ENCODE data around the gene DPYSL5.
"Not testable (repeated sequence)": the region's sequence is repeated elsewhere in the genome, so short reads cannot be mapped to it uniquely, and the experiment has no call there.

Gene DPYSL5

DNA sequence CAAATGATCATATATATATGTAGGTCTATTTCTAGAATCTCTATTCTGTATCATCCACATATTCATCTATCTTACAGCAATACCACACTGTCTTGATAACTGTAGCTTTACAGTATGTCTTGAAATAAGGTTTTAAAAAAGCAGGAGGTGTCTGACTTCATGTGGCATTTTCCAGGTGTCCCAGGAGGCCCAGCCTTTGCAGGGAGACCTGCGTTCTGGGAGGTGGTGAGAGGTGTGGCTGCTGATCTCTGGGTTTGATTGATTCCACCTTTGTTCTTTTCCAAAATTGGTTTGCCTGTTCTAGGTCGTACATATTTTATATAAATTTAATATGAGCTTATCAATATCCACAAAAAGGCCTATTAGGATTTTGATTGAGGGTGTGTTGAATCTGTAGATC is 26.6 kb downstream of the DPYSL5 start:
- DNase-seq = no peak

DNA sequence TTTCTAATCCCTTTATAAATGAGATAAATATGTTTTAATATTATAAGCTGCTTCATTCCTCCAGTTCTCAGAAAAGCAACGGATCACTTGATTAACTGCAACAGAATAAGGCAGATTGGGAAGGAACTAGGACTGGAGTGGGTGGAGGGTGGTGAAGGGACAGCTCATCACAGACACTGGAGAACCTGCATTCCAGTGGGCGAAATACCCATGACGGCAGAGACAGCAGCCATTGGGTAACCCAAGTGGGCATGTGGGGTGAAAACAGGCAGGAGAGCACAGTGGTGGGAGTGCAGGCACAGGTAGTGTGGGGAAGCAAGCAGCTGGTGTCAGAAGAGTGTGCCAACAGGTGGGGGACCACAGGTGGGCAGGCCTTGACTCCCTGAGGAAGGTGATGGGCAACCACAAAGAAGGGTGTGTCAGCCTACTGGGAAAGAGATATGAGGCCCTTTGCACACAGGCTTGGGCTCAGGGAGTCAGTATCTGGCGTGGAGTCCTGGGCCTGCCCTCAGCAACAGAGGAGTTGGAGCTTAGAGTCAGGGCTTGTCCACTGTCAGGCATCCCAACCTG is 27.2 kb downstream of the DPYSL5 start:
- DNase-seq = peak in 2 of 56 donors; percentile 18 to 57

DNA sequence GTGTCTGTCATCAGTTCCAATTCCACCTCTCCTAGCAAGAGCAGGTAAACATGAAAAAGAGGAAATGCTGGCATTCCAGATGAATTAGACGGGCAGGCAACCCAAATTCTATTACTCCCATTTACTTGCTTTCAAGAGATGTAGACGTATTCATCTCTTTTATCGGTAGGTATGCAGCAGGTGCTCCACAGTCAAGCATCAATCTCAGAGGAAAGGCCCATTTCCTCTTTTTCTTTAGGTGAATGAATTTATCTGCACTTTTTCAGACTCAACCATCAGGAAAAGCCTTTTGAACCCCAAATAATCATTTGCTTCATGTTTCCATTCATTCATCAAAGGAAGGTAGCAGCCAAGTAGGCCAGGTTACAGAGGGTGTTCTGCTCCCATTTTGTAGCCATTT is 27.9 kb downstream of the DPYSL5 start:
- DNase-seq = no peak

- no peak for DNase-seq
Measured at GRCh38 chr2:26876260-26876659, 28.3 kb downstream of the DPYSL5 start.

DNA sequence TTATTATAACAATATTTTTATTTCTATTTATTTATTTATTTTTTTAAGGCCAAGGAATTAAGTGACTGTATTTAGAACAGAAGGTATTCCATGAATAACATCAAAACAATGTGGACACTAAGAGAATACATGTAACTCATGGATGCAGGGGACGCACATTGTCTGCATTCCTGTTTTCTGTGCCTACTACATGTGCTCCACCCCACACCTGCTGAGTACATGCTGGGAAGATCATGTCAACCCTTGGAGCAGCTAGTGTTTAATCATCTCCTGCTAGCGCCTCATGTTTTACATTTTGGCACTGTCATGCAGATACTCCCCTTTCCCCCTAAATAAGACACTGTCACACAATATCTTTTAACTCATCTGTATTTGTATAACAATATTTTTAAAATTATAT is 29.3 kb downstream of the DPYSL5 start:
- peak in 1 of 56 donors; percentile 19 for DNase-seq

GRCh38 chr2:26880161-26880560 is 32.2 kb downstream of the DPYSL5 start:
- DNase-seq = no peak

GRCh38 chr2:26880910-26881435 is 33.0 kb downstream of the DPYSL5 start:
- DNase-seq = no peak

GRCh38 chr2:26882220-26882619 is 34.3 kb downstream of the DPYSL5 start:
- DNase-seq = not testable (repeated sequence)

DNA sequence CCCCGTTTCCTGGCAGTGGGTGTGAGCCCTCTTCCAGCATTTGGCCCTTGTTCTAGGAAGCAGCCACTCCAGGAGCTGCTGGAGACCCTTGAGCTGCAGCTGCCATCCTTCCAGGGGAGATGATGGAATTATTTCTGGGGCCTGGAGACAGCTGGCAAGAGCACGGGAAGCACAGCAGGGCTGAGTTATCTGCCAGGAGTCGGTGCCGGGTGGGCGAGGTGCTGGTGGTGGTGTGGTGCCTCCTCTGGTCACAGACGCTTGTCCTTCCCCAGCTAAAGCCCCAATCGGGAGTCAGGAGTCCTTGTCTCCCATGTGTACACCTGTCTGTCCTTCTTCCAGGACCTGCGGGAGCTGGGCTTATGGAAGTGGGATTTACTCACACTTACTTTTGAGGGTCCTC is 36.0 kb downstream of the DPYSL5 start:
- no peak for DNase-seq

DNA sequence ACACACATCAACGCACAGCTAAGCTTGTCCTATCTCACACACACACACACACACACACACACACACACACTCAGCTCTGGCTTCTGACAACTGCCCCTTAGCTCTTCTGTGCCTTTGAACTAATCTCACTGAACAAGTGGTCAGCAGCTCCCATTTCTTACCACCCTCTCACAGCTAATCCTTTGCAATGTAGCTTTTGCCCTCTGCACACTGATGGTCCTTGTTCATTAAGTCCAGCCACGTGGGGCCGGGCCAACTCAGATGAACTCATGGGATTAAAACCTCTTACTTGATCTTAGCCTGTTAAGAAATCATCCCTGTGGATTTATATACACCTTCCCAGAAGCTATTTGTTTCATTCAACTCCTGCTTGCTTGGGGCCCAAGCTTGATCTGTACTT is 36.6 kb downstream of the DPYSL5 start:
- no peak for DNase-seq

DNA sequence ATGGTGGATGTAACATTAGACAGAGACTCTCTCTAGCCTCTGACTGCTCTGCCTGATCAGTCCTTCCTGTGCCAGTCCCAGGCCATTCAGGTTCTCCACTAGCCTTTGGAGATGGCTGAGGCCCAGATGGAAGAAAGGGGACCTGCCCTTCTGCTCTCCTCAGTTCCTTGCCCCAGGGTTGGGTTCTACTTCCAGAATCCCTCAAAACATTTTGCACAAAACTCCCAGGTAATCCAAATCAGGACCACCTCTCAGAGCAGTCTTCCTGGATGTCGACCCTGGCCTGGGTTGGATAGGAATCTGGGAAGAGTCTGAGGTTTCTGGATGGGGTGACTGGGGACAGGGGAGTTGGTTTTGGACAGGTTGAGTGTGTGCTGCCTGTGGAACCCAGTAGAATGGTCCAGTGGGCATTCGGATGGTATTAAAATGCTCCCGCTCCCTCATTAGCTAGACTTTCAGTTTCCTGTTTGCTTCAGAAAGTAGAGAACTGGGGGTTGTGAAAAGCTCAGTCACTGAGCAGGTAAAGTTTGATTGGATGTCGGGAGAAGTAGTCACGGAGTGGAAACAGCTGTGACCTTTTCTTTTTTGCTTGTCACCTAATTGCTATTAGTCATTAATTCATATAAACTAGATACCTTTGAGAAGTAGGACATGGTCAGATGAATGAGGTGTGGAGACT is 37.9 kb downstream of the DPYSL5 start:
- no peak for DNase-seq

DNA sequence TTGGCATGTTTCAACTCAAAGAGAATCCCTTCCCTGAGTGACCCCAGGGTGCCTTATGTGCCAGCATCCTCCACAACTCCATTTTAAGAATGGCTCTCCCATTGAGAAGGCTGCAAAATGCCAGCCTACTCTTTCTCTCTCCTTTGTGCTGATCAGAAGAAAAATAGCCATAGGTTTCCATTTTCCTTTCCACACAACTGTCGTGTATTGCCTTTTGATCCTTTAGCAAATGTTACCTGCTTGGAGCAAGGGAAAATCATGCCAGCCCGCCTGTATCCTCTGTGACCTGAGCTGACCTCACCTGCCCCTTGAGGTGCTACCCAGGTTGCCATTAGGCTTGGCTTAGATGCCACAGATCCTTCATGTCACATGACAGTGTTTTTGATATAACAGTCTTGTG is 38.8 kb downstream of the DPYSL5 start:
- DNase-seq = no peak

GRCh38 chr2:26887151-26887550 is 39.2 kb downstream of the DPYSL5 start:
- no peak for DNase-seq

GRCh38 chr2:26889796-26890195 is 41.9 kb downstream of the DPYSL5 start:
- DNase-seq = no peak

DNA sequence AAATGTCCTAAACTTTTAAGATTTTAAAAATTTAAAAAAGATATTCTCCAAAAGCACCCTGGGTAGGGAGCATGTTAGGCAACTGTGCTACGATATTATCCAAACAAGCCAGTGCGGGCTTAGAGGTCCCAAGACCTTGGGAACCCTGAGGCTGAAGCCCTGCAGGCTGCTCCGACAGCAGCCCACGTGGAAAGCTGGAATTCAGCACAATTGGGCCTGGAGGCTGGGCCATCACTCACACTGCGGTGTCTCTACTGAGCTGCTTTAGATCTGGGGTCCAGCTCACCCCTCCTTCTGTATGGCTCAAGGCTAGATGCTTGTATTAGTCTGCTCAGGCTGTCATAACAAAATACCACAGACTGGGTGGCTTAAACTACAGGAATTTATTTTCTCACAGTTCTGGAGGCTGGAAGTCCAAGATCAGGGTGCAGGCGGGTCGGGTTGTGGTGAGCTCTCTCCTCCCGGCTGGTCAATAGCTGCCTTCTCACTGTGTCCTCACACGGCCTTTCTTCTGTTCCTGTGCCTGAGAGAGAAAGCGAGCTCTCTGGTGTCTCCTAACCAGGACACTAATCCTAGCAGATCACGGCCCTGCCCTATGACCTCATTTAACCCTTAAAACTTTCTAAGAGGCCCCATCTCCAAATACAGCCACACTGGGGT is 42.5 kb downstream of the DPYSL5 start:
- DNase-seq = no peak

GRCh38 chr2:26892133-26892532 is 44.2 kb downstream of the DPYSL5 start:
- DNase-seq = no peak

DNA sequence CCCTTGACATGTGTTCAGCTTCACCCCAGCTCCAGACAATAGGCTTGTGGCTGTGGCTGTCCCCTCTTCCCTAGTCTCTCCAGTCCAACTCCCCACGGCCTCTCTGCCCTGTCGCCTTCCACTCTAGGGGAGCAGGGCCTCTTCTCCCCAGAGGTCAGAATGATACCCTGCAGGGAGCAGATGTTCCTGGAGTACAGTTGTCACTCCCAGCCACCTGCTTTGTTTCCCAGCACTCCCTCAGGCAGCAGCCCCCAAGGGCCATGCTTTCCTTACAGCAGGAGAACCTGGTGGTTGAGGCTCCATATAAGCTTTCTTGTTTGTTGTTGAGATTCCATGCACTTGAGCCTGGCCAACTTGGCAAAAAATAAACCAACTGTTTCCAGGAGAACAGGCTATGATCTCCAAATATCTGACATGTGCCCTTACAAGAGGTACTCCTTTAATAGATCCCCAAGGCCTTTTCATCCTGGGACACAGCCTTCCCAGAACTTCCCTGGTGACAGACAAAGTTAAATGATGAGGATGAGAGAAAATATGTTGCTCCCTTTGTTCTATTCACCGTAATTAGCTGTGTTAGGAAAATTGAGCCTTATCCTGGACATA is 45.1 kb downstream of the DPYSL5 start:
- DNase-seq = no peak

DNA sequence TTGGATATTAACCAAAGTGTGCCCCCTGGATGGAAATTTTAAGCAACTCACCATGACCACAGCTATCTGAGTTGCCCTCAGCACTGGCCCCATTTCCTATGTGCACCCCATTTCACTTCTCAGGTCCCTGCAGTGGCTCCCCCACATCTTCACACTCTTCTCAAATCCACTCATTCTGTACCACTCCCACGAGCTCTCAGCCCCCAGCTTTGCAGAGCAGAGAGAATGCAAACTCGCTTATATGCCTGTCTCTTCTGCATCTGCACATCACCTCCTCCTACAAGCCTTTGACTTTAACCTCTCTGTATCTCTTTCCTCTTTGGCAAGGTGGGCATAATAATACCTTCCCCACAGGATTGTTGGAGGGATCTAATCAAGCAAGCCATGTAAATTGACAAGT is 46.2 kb downstream of the DPYSL5 start:
- DNase-seq = peak in 6 of 56 donors; percentile 25 to 57 (median 42)

DNA sequence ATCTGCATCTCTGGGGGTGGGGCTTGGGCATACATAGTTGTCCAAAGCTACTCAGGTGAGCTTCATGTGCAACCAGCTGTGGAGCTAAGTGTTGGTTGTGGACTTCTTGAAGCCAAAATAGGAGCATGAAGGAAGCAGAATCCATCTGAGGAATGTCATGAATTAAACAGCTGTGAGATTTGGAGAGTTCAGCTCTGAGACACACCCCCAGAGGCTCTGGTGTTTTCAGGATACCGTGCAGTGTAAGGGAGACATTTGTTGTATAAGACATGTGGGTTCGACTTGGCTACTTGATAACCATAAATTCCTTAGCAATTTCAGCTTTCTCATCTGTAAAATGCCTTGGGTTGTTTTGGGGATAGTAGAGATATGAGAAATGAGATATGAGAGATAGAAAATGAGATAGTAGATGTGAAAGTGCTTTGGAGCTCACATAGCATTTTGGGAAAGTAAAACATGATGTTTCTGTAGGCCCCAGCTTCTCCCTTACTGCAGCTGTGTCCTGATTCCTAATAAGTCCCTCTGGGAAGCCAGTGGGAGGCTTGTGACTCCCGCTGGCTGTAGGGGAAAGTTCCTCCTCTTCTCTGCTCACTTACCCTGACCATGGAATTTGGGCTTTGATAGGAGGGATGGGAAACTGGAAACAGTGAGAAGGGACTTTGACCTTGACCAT is 50.0 kb downstream of the DPYSL5 start:
- DNase-seq = no peak

DNA sequence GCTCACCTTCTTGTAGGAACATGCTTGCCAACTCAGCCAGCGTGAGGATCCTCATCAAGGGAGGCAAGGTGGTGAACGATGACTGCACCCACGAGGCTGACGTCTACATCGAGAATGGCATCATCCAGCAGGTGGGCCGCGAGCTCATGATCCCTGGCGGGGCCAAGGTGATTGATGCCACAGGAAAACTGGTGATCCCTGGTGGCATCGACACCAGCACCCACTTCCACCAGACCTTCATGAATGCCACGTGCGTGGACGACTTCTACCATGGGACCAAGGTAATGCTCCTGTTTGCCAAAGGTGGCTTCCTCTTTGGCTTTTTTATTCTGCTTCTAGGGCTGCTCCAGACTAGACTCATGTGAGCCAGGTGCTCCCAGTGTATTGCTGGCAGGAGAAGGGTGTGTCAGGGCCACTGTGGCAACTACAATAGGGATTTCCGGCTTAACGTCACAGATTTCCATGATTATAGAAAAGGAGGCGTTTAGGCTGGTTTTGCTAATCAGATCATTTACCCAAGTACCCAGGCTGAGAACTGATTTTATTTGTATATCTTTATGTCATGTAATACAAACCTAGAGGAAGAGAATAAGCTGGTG is 50.6 kb downstream of the DPYSL5 start:
- DNase-seq = peak in 1 of 56 donors; percentile 31

DNA sequence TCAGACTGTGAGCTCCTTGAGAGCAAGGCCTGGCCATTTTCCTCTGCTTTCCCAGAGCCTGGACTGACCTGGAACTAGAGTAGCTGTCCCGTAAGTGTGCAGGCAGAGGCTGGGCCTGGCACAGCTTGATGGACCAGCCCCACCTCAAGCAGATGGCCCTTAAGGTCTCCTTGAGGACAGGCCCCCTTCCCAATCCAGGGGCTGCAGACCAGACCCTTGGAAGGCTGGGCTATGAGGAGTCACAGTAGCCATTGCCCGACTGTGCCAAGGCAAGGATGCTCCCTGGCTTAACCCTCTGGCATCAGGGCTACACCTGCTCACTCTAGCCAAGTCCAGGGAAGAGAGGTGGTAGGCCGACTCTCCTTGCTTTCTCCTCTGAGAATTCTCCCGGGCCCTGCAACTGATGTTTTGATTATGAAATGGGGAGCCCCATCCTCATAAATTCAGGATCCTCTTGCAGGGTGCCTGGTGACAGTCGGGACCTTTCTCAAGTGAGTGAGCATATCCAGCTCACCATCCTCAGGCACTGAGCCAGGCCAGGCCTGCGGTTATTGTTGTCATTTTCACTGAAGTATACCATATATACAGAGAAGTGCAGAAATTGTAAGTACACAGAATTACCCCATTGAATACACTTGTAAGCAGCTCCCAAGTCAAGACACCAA is 51.7 kb downstream of the DPYSL5 start:
- no peak for DNase-seq

All from nucleus accumbens (tissue), 56 donors.